Jurkat, Clone E6-1 (cell line): ENCODE data around the gene SSPN.

Source experiments
- DNase-seq: peaks from one replicate; pipeline ENCODE4 v3.0.0-alpha.2; 2011; ENCODE audit warnings: low read depth, low spot score
- H3K4me3 ChIP-seq: 2 replicates; pipeline ENCODE4 v1.5.1; 2011; ENCODE audit warnings: mild to moderate bottlenecking, low read length, control low read depth, moderate library complexity

The SSPN gene

DNA sequence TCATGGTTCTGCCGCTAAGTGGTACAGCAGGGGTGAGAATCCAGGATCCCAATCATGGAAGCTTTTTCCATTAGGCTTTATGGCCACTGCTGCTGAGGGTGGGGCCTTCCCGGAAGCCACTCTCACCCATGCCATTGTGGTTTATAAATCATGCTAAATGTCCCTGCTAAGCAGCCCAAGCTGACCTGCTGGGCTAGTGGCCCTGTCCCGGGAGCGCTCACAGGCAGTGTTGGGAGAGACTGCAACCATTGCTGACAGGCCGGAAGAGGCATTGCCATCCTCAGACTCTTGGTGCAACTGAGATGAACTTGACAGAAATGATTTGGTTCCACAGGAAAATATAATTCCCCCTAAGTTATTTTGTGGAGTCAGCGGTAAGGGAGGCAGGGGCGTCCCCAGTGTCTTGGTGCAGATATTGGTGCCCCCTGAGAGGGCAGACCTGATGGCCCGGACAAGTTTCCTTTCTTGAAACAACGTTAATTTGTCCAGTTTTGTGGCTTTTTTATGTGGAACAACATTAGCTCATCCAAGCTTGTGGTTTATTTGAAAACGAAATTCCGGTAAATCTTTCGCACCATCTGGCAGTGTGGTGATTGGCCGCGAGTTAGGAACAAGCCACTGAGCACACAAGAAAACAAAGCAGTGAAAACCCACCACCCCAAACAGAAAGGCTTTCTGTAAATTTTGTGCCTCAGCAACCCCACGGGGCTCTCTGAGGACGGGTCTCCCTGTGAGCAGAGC, 82.3 kb downstream of the SSPN start:
- no peak for DNase-seq
- no peak overlapping the region for H3K4me3 ChIP-seq

- no peak for DNase-seq
- no peak overlapping the region for H3K4me3 ChIP-seq
Observed at GRCh38 chr12:26278266-26278665, 82.9 kb downstream of the SSPN start.

- H3K4me3 ChIP-seq: no peak overlapping the region
- no peak for DNase-seq
Observed at GRCh38 chr12:26278666-26279065, 83.3 kb downstream of the SSPN start.

DNA sequence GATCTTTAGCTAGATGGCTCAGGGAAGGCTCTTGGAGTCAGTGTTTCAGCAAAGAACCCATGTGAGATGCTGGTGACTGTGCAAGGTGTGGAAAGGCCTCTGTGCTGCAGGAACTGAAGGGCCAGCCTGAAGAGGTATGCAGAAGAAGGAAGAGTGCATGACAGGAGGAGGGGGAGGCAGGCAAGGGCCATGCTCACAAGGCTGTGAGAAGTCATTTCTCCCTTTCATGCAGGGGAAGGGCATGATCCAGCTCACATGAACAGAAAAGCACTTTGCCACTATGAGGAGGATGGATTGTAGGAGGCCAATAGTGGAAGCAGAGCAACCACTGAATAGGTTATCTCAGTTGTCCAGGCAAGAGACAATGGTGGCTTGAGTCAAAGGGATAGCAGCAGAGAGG, 83.7 kb downstream of the SSPN start:
- DNase-seq: no peak
- H3K4me3 ChIP-seq: no peak overlapping the region

- no peak overlapping the region for H3K4me3 ChIP-seq
- DNase-seq: no peak
Observed at GRCh38 chr12:26279908-26280307, 84.5 kb downstream of the SSPN start.

- DNase-seq: no peak
- no peak overlapping the region for H3K4me3 ChIP-seq
Observed at GRCh38 chr12:26280869-26281268, 85.5 kb downstream of the SSPN start.

GRCh38 chr12:26281320-26281719, 85.9 kb downstream of the SSPN start:
- no peak for DNase-seq
- H3K4me3 ChIP-seq: no peak overlapping the region

DNA sequence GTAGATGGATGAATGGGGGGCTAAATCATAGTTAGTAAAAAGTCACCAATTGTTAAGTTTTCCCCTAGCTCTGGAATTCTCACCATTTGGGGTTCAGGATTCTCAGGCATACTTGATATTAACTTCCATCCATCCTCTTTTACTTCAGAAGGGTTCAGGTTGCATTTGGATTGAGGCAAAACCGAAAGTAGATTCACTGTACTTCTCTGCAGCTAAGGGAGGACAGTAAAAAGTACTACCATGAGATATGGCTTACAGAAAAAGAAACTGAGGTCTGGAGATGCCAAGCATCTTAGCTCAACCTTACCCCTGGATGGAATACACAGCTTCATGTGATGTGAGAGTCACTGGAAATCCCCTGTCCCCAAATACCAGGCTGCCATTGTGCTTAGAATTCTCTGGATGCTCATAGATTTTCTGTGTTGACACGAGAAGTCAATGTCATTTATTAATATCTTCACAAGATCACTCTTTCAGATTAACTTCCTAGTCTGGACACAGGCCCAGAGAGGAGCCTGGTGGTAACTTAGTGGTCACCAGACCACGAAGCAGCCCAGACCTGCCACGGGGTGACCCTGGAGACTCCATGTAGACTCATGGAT, 87.1 kb downstream of the SSPN start:
- H3K4me3 ChIP-seq: no peak overlapping the region
- DNase-seq: no peak

- DNase-seq: no peak
- no peak overlapping the region for H3K4me3 ChIP-seq
Observed at GRCh38 chr12:26283046-26283445, 87.7 kb downstream of the SSPN start.

DNA sequence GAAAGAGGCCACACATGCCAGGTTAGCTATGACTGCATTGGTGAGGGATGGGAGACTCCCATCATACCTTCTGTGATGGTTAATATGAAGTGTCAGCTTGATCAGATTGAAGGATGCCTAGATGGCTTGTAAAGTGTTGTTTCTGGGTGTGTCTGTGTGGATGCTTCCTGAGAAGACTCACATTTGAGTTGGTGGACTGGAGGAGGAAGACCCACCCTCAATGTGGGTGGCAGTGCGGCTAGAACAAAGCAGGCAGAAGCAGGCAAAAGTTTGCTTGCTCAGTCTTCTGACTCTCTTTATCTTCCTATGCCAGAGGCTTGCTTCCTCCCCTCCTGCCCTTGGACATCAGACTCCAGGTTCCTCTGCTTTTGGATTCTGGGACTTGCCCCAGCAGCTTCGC, 88.2 kb downstream of the SSPN start:
- H3K4me3 ChIP-seq: no peak overlapping the region

GRCh38 chr12:26285401-26285800, 90.0 kb downstream of the SSPN start:
- no peak for DNase-seq
- H3K4me3 ChIP-seq: no peak overlapping the region

More for the DNA sequence above, 88.2 kb downstream of the SSPN start:
- DNase-seq: no peak

- DNase-seq: no peak
- no peak overlapping the region for H3K4me3 ChIP-seq
Observed at GRCh38 chr12:26286186-26286585, 90.8 kb downstream of the SSPN start.

- DNase-seq: no peak
- H3K4me3 ChIP-seq: no peak overlapping the region
Observed at GRCh38 chr12:26287671-26288381, 92.5 kb downstream of the SSPN start.

GRCh38 chr12:26290565-26290964, 95.2 kb downstream of the SSPN start:
- DNase-seq: no peak
- H3K4me3 ChIP-seq: no peak overlapping the region

GRCh38 chr12:26292596-26292995, 97.2 kb downstream of the SSPN start:
- no peak overlapping the region for H3K4me3 ChIP-seq
- no peak for DNase-seq

- no peak overlapping the region for H3K4me3 ChIP-seq
- no peak for DNase-seq
Observed at GRCh38 chr12:26293612-26294011, 98.2 kb downstream of the SSPN start.

DNA sequence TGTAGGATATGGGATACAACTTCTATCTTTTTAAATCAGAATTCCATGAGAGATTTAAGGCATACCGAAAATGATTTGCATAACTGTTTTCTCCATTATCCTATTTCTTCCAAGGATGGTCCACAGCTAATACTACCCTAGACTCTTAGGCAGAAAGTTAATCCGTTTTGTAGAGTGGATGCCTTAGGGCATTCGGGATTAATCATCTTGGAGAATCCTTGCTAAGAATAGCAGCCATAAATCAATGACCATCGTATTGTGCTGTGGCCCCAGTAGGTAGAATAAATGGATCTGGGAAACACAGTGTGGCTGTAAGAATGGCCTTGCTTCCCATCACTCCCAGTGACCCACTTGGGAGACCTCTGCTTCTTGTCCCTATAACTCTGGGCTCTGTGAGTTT, 99.6 kb downstream of the SSPN start:
- H3K4me3 ChIP-seq: no peak overlapping the region
- no peak for DNase-seq

DNA sequence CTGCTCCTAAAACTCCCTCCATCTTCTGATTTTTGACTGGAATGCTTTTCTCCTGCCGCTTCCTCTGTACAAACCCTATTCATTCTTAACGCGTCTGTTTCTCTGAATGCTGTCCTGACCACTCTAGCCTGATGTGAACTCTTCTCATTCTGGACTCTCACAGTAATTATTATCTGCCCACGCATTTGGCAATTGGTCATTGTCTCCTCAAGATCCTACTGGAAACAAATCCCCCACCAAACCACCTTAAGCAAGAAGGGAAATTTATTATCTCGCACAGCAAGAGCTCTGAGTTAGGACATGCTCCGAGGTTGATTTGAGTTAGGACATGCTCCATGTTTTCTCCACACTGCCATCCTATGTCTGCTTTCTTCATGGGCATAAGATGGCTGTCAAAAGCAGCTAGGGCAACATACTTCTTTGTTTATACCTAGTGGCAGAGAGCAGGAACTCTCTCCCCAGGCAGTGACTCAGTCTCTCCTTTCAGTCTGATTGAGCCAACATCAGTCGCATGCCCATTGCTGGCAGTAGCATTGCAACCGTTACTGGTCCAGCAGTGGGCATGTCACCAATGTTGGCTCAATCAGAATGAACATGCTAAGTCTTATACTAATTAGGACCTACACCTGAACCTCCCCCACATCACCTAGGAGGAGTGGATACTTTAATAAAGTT, 102.2 kb downstream of the SSPN start:
- no peak overlapping the region for H3K4me3 ChIP-seq
- DNase-seq: no peak

GRCh38 chr12:26298785-26299621, 103.6 kb downstream of the SSPN start:
- H3K4me3 ChIP-seq: no peak overlapping the region
- no peak for DNase-seq
